ENCODE measurements around the gene SARDH.

SARDH gene

DNA sequence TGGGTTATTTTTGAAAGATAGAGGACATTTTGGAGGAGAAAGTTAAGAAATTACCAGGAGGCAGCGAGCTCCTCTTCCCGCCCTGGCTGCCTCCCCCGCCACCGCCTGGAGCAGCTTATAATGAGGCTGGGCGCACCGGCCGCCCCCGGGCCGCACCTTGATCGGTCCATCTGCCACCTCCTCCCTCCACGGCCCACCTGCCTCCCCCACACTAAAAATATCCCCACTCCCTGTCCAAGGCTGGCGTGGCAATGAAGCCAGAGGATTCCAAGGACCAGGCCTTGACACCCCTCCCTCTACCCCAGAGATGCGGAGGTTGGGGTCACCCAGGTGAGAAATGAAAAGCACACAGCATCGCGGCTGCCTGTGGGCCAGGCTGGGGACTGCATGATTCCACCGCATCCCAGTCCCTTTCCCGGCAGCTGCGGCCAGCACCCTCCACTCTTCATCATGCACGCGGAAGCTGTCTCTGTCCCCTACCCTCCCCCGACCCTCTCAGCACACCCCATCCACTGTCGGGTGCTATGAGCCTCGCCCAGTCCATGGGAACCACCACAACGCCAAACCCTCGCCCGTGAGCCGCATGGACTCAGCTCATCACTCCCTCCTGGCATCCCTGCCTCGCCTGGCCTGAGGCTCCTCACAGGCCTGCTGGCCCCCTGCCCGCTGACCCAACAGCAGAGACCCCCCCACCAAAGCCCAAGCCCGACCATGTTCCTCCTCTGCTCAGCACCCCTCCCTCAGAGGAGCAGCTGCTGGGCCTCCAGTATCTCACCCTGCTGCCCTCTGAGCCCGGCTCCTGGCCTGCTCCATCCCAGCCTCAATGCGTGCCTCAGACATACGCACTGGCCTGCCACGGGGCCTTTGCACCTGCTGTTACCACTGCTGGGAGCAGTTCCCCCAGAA is 50.0 kb downstream of the SARDH start:
- no peaks in the 10 kb centered on the region for H3K9me3 ChIP-seq (ENCODE audit: control insufficient read depth in 1 of 2, low read length in 2 of 2)
- no peak overlapping the region for H3K27ac ChIP-seq (ENCODE audit: low read length)
- peaks cover 0 to 7% of the 10 kb centered on the region in 2 donors for H3K4me1 ChIP-seq (ENCODE audit: control insufficient read depth in 1 of 2, insufficient read depth in 2 of 2, low read length in 2 of 2)
- H3K4me3 ChIP-seq (ENCODE audit: low read depth in 1 of 2, low read length in 2 of 2) = no peak overlapping the region
- H3K36me3 ChIP-seq (ENCODE audit: control insufficient read depth in 1 of 2, insufficient read depth in 2 of 2, low read length in 2 of 2) = no peaks in the 10 kb centered on the region
- H3K27me3 ChIP-seq (ENCODE audit: low read depth, low read length) = no peaks in the 10 kb centered on the region

- H3K4me3 ChIP-seq (ENCODE audit: low read depth in 1 of 2, low read length in 2 of 2) = no peak overlapping the region
- no peaks in the 10 kb centered on the region for H3K27me3 ChIP-seq (ENCODE audit: low read depth, low read length)
- H3K36me3 ChIP-seq (ENCODE audit: control insufficient read depth in 1 of 2, insufficient read depth in 2 of 2, low read length in 2 of 2) = no peaks in the 10 kb centered on the region
- no peak overlapping the region for H3K27ac ChIP-seq (ENCODE audit: low read length)
- H3K4me1 ChIP-seq (ENCODE audit: control insufficient read depth in 1 of 2, insufficient read depth in 2 of 2, low read length in 2 of 2) = peaks cover 0 to 12% of the 10 kb centered on the region in 2 donors
- no peaks in the 10 kb centered on the region for H3K9me3 ChIP-seq (ENCODE audit: control insufficient read depth in 1 of 2, low read length in 2 of 2)
These were observed 51.2 kb downstream of the SARDH start for GRCh38 chr9:133686642-133687575.

- no peak overlapping the region for H3K27ac ChIP-seq (ENCODE audit: low read length)
- no peaks in the 10 kb centered on the region for H3K9me3 ChIP-seq (ENCODE audit: control insufficient read depth in 1 of 2, low read length in 2 of 2)
- no peaks in the 10 kb centered on the region for H3K36me3 ChIP-seq (ENCODE audit: control insufficient read depth in 1 of 2, insufficient read depth in 2 of 2, low read length in 2 of 2)
- H3K27me3 ChIP-seq (ENCODE audit: low read depth, low read length) = no peaks in the 10 kb centered on the region
- no peak overlapping the region for H3K4me3 ChIP-seq (ENCODE audit: low read depth in 1 of 2, low read length in 2 of 2)
- peaks cover 0 to 12% of the 10 kb centered on the region in 2 donors for H3K4me1 ChIP-seq (ENCODE audit: control insufficient read depth in 1 of 2, insufficient read depth in 2 of 2, low read length in 2 of 2)
These were observed 52.2 kb downstream of the SARDH start for GRCh38 chr9:133685653-133686609.

GRCh38 chr9:133684936-133685361 is 53.2 kb downstream of the SARDH start:
- Histone ChIP-seq H3K36me3 (ENCODE audit: control insufficient read depth in 1 of 2, insufficient read depth in 2 of 2, low read length in 2 of 2) (no peaks in the 10 kb centered on the region), H3K27ac (ENCODE audit: low read length) (no peak overlapping the region), H3K27me3 (ENCODE audit: low read depth, low read length) (no peaks in the 10 kb centered on the region), H3K9me3 (ENCODE audit: control insufficient read depth in 1 of 2, low read length in 2 of 2) (no peaks in the 10 kb centered on the region), H3K4me3 (ENCODE audit: low read depth in 1 of 2, low read length in 2 of 2) (no peak overlapping the region), H3K4me1 (ENCODE audit: control insufficient read depth in 1 of 2, insufficient read depth in 2 of 2, low read length in 2 of 2) (peaks cover 0 to 12% of the 10 kb centered on the region in 2 donors)

GRCh38 chr9:133684121-133684935 is 53.8 kb downstream of the SARDH start:
- Histone ChIP-seq H3K9me3 (ENCODE audit: control insufficient read depth in 1 of 2, low read length in 2 of 2) (no peaks in the 10 kb centered on the region), H3K27ac (ENCODE audit: low read length) (no peak overlapping the region), H3K4me3 (ENCODE audit: low read depth in 1 of 2, low read length in 2 of 2) (no peak overlapping the region), H3K4me1 (ENCODE audit: control insufficient read depth in 1 of 2, insufficient read depth in 2 of 2, low read length in 2 of 2) (peaks cover 0 to 12% of the 10 kb centered on the region in 2 donors), H3K27me3 (ENCODE audit: low read depth, low read length) (no peaks in the 10 kb centered on the region), H3K36me3 (ENCODE audit: control insufficient read depth in 1 of 2, insufficient read depth in 2 of 2, low read length in 2 of 2) (no peaks in the 10 kb centered on the region)

DNA sequence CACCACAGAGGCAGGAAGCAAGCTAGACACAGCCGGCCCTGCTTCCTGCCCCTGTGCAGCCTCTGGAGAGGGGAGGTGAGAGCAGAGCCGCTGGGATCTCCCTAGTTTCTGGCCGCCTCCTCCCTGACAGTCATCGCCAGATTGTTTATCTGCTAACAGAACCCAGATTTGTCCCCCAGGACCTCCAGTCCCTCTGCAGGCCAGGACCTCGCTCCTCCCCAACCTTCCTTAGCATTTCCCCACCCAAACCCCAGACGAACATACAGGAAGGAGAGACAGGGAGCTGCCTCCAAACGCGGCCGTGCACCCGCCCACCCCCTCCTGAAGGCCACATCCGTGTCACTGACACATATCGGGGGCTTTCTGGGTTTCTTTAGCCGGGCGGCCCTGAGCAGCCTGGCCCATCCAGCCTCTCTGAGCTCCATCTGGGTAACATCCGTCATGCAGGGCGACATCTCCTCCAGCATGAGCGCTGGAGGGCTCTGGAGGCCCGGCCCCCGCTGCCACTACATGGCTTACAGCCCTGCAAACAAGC is 54.5 kb downstream of the SARDH start:
- Histone ChIP-seq H3K27me3 (ENCODE audit: low read depth, low read length) (no peaks in the 10 kb centered on the region), H3K9me3 (ENCODE audit: control insufficient read depth in 1 of 2, low read length in 2 of 2) (no peaks in the 10 kb centered on the region), H3K36me3 (ENCODE audit: control insufficient read depth in 1 of 2, insufficient read depth in 2 of 2, low read length in 2 of 2) (no peaks in the 10 kb centered on the region), H3K4me3 (ENCODE audit: low read depth in 1 of 2, low read length in 2 of 2) (no peak overlapping the region), H3K4me1 (ENCODE audit: control insufficient read depth in 1 of 2, insufficient read depth in 2 of 2, low read length in 2 of 2) (peaks cover 0 to 16% of the 10 kb centered on the region in 2 donors), H3K27ac (ENCODE audit: low read length) (no peak overlapping the region)

GRCh38 chr9:133682818-133683585 is 55.1 kb downstream of the SARDH start:
- no peaks in the 10 kb centered on the region for H3K36me3 ChIP-seq (ENCODE audit: control insufficient read depth in 1 of 2, insufficient read depth in 2 of 2, low read length in 2 of 2)
- H3K27ac ChIP-seq (ENCODE audit: low read length) = no peak overlapping the region
- no peaks in the 10 kb centered on the region for H3K27me3 ChIP-seq (ENCODE audit: low read depth, low read length)
- no peaks in the 10 kb centered on the region for H3K9me3 ChIP-seq (ENCODE audit: control insufficient read depth in 1 of 2, low read length in 2 of 2)
- peaks cover 0 to 16% of the 10 kb centered on the region in 2 donors for H3K4me1 ChIP-seq (ENCODE audit: control insufficient read depth in 1 of 2, insufficient read depth in 2 of 2, low read length in 2 of 2)
- H3K4me3 ChIP-seq (ENCODE audit: low read depth in 1 of 2, low read length in 2 of 2) = no peak overlapping the region

DNA sequence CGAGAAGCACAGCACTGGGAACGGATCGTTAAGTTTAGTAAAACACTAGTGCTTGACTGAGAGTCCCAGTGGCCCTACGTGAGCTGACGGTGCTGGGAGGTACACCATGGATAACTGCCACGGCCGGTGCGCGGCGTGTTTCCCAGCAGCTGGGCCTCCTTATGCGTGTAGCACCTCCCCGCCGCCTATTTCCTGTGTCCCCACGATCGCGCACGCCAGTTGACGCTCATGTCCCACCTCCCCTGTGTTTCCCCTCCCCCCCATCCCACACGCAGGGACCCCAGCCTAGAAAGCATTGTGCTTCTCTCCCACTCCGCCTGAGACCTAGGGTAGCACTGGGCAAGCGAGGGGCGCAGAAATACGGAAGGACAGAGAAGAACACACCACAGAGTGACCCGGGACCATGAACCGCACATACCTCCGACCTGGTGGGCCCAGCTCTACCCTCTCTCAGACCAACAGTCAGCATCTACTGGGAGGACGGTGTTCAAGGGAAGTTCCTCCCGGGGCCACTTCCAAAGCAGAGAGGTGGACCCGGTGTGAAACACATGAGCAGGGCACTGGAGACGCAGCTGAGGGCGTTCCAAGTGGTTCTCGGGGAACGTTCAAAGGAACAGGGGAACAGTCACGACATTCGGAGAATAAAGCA is 56.4 kb downstream of the SARDH start:
- Histone ChIP-seq H3K4me1 (ENCODE audit: control insufficient read depth in 1 of 2, insufficient read depth in 2 of 2, low read length in 2 of 2) (peaks cover 0 to 16% of the 10 kb centered on the region in 2 donors), H3K4me3 (ENCODE audit: low read depth in 1 of 2, low read length in 2 of 2) (no peak overlapping the region), H3K36me3 (ENCODE audit: control insufficient read depth in 1 of 2, insufficient read depth in 2 of 2, low read length in 2 of 2) (no peaks in the 10 kb centered on the region), H3K27me3 (ENCODE audit: low read depth, low read length) (no peaks in the 10 kb centered on the region), H3K9me3 (ENCODE audit: control insufficient read depth in 1 of 2, low read length in 2 of 2) (no peaks in the 10 kb centered on the region), H3K27ac (ENCODE audit: low read length) (no peak overlapping the region)

DNA sequence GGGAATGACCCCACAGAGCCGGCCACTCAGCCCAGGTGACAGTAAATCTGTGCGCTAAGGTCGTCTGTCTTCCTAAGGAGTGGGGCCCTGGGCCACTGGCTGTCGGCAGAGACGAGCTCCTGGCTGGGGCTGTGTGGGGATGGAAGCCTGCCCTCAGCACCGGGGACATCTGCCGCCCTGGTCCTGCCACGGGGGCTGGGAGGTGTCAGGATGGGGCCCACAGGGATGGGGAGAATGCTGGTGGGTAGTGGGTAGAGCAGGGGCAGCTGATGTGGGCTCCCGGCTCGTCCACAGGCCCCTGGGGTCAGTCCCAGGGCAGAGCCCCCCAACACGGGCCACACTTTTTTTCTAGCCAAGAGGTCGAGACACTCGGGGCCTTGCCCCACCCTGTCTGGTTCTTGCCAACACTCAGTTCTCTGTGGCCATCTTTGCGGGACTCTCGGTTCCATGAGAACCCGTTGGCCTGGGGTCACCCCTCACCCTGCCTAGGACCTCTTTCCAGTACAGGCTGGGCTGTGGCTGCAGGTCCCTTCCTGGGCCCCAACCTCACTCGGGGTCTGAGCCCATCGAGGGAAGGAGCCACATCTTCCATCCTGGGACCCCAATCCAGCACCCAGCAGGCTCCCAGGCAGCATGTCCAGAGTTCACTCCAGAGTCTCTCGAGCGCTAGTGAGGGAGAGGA is 57.0 kb downstream of the SARDH start:
- H3K4me1 ChIP-seq (ENCODE audit: control insufficient read depth in 1 of 2, insufficient read depth in 2 of 2, low read length in 2 of 2) = peaks cover 0 to 16% of the 10 kb centered on the region in 2 donors
- no peaks in the 10 kb centered on the region for H3K27me3 ChIP-seq (ENCODE audit: low read depth, low read length)
- no peaks in the 10 kb centered on the region for H3K9me3 ChIP-seq (ENCODE audit: control insufficient read depth in 1 of 2, low read length in 2 of 2)
- H3K27ac ChIP-seq (ENCODE audit: low read length) = no peak overlapping the region
- H3K36me3 ChIP-seq (ENCODE audit: control insufficient read depth in 1 of 2, insufficient read depth in 2 of 2, low read length in 2 of 2) = no peaks in the 10 kb centered on the region
- no peak overlapping the region for H3K4me3 ChIP-seq (ENCODE audit: low read depth in 1 of 2, low read length in 2 of 2)

All from muscle layer of duodenum (tissue), 2 donors.